Caco-2 (cell line): ENCODE data around the gene AK5. TPM values are rescaled to one million over a fixed set of nuclear protein-coding genes. Genes with fewer than 3 reads are reported as not detected.

Source experiments
- BruUV-seq: library from RNA; stranded (reverse); fragments of 400-500 nt; replicated peaks from 2 replicates; lab custom pipeline; 2021; lab: Mats Ljungman, UMichigan
- CTCF ChIA-PET: fragments of 300-600 bp; sonication (Branson Sonifier 250); formaldehyde crosslinking; loops from one replicate; lab custom pipeline; 2022; ENCODE audit warnings: antibody characterized with exemption; lab: Charles Lee
- POLR2A ChIA-PET: fragments of 300-600 bp; sonication (Branson Sonifier 250); formaldehyde crosslinking; loops from one replicate; lab custom pipeline; 2022; ENCODE audit warnings: antibody characterized with exemption; lab: Charles Lee
- DNase-seq, 2 experiments: peaks; one replicate each; pipeline versions ENCODE4 v3.0.0 to v3.0.0-alpha.2; 2020 to 2022
- H3K27me3 ChIP-seq: replicated peaks from 2 replicates; pipeline ENCODE4 v1.6.0; 2011; ENCODE audit warnings: low read length; ENCODE audit not compliant: control insufficient read depth, insufficient read depth
- H3K36me3 ChIP-seq: 2 replicates; pipeline ENCODE4 v1.5.1; 2011; ENCODE audit warnings: low read length; ENCODE audit not compliant: control insufficient read depth, insufficient read depth
- H3K4me1 ChIP-seq: fragments of 250-450 bp; sonication (Bioruptor Pico); 2 replicates; pipeline ENCODE4 v1.5.1; 2020; ENCODE audit warnings: mild to moderate bottlenecking
- H3K4me3 ChIP-seq: 2 replicates; pipeline ENCODE4 v1.5.1; 2011; ENCODE audit warnings: low read depth, mild to moderate bottlenecking, control low read depth, low read length
- H3K9me3 ChIP-seq: fragments of 250-450 bp; sonication (Bioruptor Pico); 2 replicates; pipeline ENCODE4 v1.5.1; 2020; ENCODE audit warnings: mild to moderate bottlenecking, moderate library complexity
- H3K27ac Mint-ChIP-seq: one replicate; pipeline ENCODE4 v1.8.0; 2022; ENCODE audit warnings: mixed read lengths; ENCODE audit not compliant: unreplicated experiment
- H3K27me3 Mint-ChIP-seq: one replicate; pipeline ENCODE4 v1.8.0; 2022; ENCODE audit warnings: mixed read lengths; ENCODE audit not compliant: insufficient read depth, unreplicated experiment
- H3K36me3 Mint-ChIP-seq: one replicate; pipeline ENCODE4 v1.8.0; 2022; ENCODE audit warnings: mild to moderate bottlenecking, mixed read lengths; ENCODE audit not compliant: insufficient read depth, unreplicated experiment
- H3K4me1 Mint-ChIP-seq: one replicate; pipeline ENCODE4 v1.8.0; 2022; ENCODE audit warnings: low read depth, mixed read lengths; ENCODE audit not compliant: unreplicated experiment
- H3K4me3 Mint-ChIP-seq: one replicate; pipeline ENCODE4 v1.8.0; 2022; ENCODE audit warnings: mild to moderate bottlenecking, moderate library complexity, mixed read lengths; ENCODE audit not compliant: unreplicated experiment
- H3K9me3 Mint-ChIP-seq: one replicate; pipeline ENCODE4 v1.8.0; 2022; ENCODE audit warnings: mixed read lengths; ENCODE audit not compliant: unreplicated experiment
- intact Hi-C: fragments of 100-400 bp; cut with micrococcal nuclease; formaldehyde crosslinking; loops from one replicate; pipeline ENCODE4 v1.10.0; 2022; ENCODE audit not compliant: unreplicated experiment
- total RNA-seq: library from RNA; stranded (reverse); gene quantifications from 2 replicates; pipeline ENCODE4 v1.2.3, GENCODE V29; 2022
- TF ChIP-seq, protein P1 (sequence below), 2 experiments: fragments of 200-600 bp in 1 of 2; IDR thresholded peaks; 1 replicate in 1 of 2; 2 replicates in 1 of 2; pipeline versions ENCODE4 v1.5.1 to v1.8.0; 2011 to 2022; ENCODE audit warnings: antibody characterized with exemption in 1 of 2, control low read depth in 1 of 2, inconsistent platforms in 1 of 2, low read depth in 1 of 2, low read length in 1 of 2, mild to moderate bottlenecking in 1 of 2, moderate library complexity in 1 of 2; ENCODE audit not compliant: insufficient read depth in 1 of 2, severe bottlenecking in 1 of 2, unreplicated experiment in 1 of 2

Gene AK5
- total RNA-seq, 1 experiment from 2014 or later = not detected

GRCh38 chr1:77506771-77507170 lies 225.0 kb downstream of the AK5 start:
- Histone ChIP-seq H3K9me3 (no peaks in the 10 kb centered on the region), H3K27me3 (no peaks in the 10 kb centered on the region), H3K4me3 (no peak overlapping the region), H3K4me1 (no peaks in the 10 kb centered on the region), H3K36me3 (no peaks in the 10 kb centered on the region)
- no peak overlapping the region for H3K4me3 Mint-ChIP-seq
- no peaks in the 10 kb centered on the region for H3K36me3 Mint-ChIP-seq
- ChIA-PET CTCF (no interaction called here), POLR2A (interaction anchor here (0.6 kb wide), 1 partner anchor 375 kb away, joined by 3 read pairs; no protein-coding TSS in a partner anchor)
- TF ChIP-seq, protein P1, sequence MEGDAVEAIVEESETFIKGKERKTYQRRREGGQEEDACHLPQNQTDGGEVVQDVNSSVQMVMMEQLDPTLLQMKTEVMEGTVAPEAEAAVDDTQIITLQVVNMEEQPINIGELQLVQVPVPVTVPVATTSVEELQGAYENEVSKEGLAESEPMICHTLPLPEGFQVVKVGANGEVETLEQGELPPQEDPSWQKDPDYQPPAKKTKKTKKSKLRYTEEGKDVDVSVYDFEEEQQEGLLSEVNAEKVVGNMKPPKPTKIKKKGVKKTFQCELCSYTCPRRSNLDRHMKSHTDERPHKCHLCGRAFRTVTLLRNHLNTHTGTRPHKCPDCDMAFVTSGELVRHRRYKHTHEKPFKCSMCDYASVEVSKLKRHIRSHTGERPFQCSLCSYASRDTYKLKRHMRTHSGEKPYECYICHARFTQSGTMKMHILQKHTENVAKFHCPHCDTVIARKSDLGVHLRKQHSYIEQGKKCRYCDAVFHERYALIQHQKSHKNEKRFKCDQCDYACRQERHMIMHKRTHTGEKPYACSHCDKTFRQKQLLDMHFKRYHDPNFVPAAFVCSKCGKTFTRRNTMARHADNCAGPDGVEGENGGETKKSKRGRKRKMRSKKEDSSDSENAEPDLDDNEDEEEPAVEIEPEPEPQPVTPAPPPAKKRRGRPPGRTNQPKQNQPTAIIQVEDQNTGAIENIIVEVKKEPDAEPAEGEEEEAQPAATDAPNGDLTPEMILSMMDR (IDR thresholded peaks at IDR 0.05; ENCODE audit: insufficient read depth in 1 of 2, low read depth in 1 of 2, low read length in 1 of 2, severe bottlenecking in 1 of 2, unreplicated experiment in 1 of 2) = no peak
- H3K27me3 Mint-ChIP-seq = no peaks in the 10 kb centered on the region
- no TSS peak for BruUV-seq
- DNase-seq = no peak
- H3K27ac Mint-ChIP-seq = no peak overlapping the region
- intact Hi-C loops = no loop called here
- H3K9me3 Mint-ChIP-seq = no peaks in the 10 kb centered on the region
- H3K4me1 Mint-ChIP-seq = no peaks in the 10 kb centered on the region

DNA sequence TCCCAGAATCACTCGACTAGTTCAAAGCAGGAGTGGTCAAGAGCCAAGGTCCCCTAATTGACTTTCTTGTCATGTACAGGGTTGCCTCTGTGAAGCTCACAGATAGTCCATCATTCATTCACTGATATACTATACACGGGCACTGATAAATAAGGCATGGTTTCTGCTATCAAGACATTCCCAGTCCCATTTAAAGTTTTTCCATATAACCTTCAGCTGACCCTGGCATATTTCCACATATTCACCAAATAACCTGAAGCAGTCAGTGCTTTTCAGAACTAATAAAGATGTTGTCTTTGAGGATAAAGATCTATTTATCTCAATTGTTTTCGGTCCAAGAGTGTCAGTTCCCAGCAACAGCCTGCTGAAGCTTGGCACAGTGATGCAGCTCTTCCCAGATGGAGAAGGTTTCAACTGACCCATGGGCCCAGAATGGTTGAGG lies 227.3 kb downstream of the AK5 start:
- CTCF ChIA-PET = no interaction called here
- H3K4me1 Mint-ChIP-seq = no peaks in the 10 kb centered on the region
- H3K4me3 ChIP-seq = no peak overlapping the region
- H3K9me3 ChIP-seq = no peaks in the 10 kb centered on the region
- H3K9me3 Mint-ChIP-seq = no peaks in the 10 kb centered on the region
- TF ChIP-seq, protein P1 (IDR thresholded peaks at IDR 0.05; ENCODE audit: insufficient read depth in 1 of 2, low read depth in 1 of 2, low read length in 1 of 2, severe bottlenecking in 1 of 2, unreplicated experiment in 1 of 2) = no peak
- H3K36me3 ChIP-seq = no peaks in the 10 kb centered on the region
- H3K27ac Mint-ChIP-seq = no peak overlapping the region
- intact Hi-C loops = no loop called here
- no peaks in the 10 kb centered on the region for H3K27me3 ChIP-seq
- H3K4me3 Mint-ChIP-seq = no peak overlapping the region
- H3K4me1 ChIP-seq = no peaks in the 10 kb centered on the region
- no peaks in the 10 kb centered on the region for H3K36me3 Mint-ChIP-seq
- BruUV-seq = no TSS peak
- H3K27me3 Mint-ChIP-seq = no peaks in the 10 kb centered on the region
- POLR2A ChIA-PET = no interaction called here
- no peak for DNase-seq

DNA sequence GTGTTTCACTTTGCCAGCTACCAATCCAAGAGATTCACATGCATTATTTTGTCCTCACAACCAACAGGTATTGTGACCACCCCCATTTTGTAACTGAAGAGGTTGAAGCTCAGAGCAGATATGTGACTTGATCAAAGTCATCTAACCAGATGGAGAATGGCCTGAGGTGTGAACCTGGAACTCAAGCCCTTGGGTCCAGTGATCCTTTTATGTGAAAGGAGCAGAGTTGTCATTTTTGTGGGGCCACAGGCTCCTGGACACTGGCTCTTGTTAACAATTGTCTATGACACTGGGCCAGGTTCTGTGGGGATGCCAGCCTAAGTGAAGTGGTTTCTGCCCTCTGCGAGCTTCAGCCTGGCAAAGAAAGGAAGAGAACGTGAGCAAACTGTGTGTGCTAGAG lies 228.1 kb downstream of the AK5 start:
- intact Hi-C loops = no loop called here
- ChIA-PET POLR2A (no interaction called here), CTCF (no interaction called here)
- Histone ChIP-seq H3K36me3 (no peaks in the 10 kb centered on the region), H3K4me3 (no peak overlapping the region), H3K9me3 (no peaks in the 10 kb centered on the region), H3K4me1 (no peaks in the 10 kb centered on the region), H3K27me3 (no peaks in the 10 kb centered on the region)
- H3K4me1 Mint-ChIP-seq = no peaks in the 10 kb centered on the region
- TF ChIP-seq, protein P1 (IDR thresholded peaks at IDR 0.05; ENCODE audit: insufficient read depth in 1 of 2, low read depth in 1 of 2, low read length in 1 of 2, severe bottlenecking in 1 of 2, unreplicated experiment in 1 of 2) = no peak
- H3K36me3 Mint-ChIP-seq = no peaks in the 10 kb centered on the region
- H3K9me3 Mint-ChIP-seq = no peaks in the 10 kb centered on the region
- H3K27ac Mint-ChIP-seq = no peak overlapping the region
- BruUV-seq = no TSS peak
- H3K27me3 Mint-ChIP-seq = no peaks in the 10 kb centered on the region
- H3K4me3 Mint-ChIP-seq = no peak overlapping the region
- DNase-seq = no peak
